Mucosa of rectum (tissue), 2 donors: ENCODE results near the gene CEBPZ.
A peak's percentile ranks its signal among the peaks of the same experiment; 100 is the strongest.
"Not testable (repeated sequence)": the region's sequence is repeated elsewhere in the genome, so short reads cannot be mapped to it uniquely, and the experiment has no call there.

Experiments
- H3K27ac ChIP-seq, 2 donors: one replicate each; pipeline ENCODE4 v1.7.0; 2013; ENCODE audit warnings: inconsistent platforms in 2 of 2, low read depth in 2 of 2, low read length in 2 of 2
- H3K27me3 ChIP-seq, 2 donors: one replicate each; pipeline ENCODE4 v1.7.0; 2013; ENCODE audit warnings: low read length in 2 of 2; ENCODE audit not compliant: control insufficient read depth in 2 of 2, insufficient read depth in 2 of 2
- H3K36me3 ChIP-seq, 2 donors: one replicate each; pipeline ENCODE4 v1.7.0; 2013; ENCODE audit warnings: low read length in 2 of 2; ENCODE audit not compliant: control insufficient read depth in 2 of 2, insufficient read depth in 2 of 2
- H3K4me1 ChIP-seq, 2 donors: one replicate each; pipeline ENCODE4 v1.7.0; 2013; ENCODE audit warnings: low read length in 2 of 2, mild to moderate bottlenecking in 1 of 2; ENCODE audit not compliant: control insufficient read depth in 2 of 2, insufficient read depth in 2 of 2
- H3K4me3 ChIP-seq, 2 donors: one replicate each; pipeline ENCODE4 v1.7.0; 2013; ENCODE audit warnings: low read length in 2 of 2
- H3K9ac ChIP-seq, 2 donors: one replicate each; pipeline ENCODE4 v1.7.0; 2013; ENCODE audit warnings: low read length in 2 of 2, low read depth in 1 of 2, mild to moderate bottlenecking in 1 of 2
- H3K9me3 ChIP-seq, 2 donors: one replicate each; pipeline ENCODE4 v1.7.0; 2013; ENCODE audit warnings: low read length in 2 of 2; ENCODE audit not compliant: control insufficient read depth in 2 of 2
- donor health status: healthy.
- donor health status: Normal muscosa, but diverticular disease.

CEBPZ gene

DNA sequence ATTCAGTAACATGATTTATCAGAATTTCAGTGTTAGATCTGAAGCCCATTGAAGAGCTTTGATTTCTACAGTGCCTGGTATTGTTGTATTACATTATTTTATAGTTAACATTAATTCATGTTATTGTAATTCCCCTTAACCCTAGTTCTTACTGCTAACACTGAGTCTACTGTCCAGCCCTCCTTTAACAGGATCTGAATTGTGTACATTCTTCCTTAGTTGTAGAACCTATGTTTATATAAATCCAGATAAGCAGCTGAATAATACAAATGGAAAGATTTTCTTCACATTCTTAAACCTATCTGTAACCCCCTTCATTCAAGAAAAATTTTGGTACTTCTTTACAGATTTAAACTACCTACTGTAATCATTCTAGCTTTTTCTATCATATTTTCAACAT is 14.8 kb upstream of the CEBPZ start:
- no peaks in the 10 kb centered on the region for H3K4me1 ChIP-seq
- H3K27ac ChIP-seq, result no peak overlapping the region
- peaks cover 35 to 71% of the 10 kb centered on the region in 2 donors for H3K36me3 ChIP-seq
- H3K9ac ChIP-seq, result no peak overlapping the region
- no peak overlapping the region for H3K4me3 ChIP-seq
- H3K9me3 ChIP-seq, result no peaks in the 10 kb centered on the region
- no peaks in the 10 kb centered on the region for H3K27me3 ChIP-seq

DNA sequence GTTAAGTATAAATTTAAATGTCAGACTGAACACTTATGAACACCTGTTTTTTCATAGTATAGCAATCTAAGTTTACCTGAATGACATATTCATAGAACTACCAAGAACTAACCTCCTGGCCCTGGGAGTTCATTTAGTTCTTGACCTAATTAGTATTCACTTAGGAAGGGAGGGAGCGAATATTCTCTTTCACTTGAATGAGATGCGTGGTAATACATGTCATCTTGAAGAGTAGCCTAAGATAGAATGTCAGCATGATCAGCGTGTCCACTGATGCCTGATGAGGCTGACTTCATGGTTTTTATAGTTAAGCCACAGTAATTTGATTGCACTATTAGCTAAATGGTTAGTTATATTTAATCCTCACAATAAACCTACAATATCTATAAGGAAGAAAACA is 13.4 kb upstream of the CEBPZ start:
- H3K27ac ChIP-seq, result no peak overlapping the region
- H3K4me3 ChIP-seq, result no peak overlapping the region
- H3K27me3 ChIP-seq, result no peaks in the 10 kb centered on the region
- H3K9ac ChIP-seq, result no peak overlapping the region
- H3K36me3 ChIP-seq, result peaks cover 36 to 62% of the 10 kb centered on the region in 2 donors
- H3K4me1 ChIP-seq, result no peaks in the 10 kb centered on the region
- no peaks in the 10 kb centered on the region for H3K9me3 ChIP-seq

DNA sequence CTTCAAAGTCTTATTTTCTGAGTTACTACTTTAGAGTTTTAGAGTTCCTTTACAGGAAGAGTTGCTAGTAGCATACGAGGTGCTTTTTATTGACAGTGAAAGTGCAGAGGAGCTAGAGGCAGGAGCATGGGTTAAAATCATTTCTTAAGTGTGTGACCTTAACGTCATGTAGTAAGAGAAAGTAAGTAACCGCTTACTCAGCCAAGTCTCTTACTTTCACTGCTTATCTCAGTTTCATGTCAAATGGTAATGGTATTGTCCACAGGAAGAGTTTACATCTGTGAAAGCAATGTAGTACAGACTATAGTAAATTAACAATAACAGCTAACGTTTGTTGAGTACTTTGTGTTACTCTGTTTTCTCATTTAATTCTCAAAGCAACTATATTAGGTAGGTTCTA is 12.6 kb upstream of the CEBPZ start:
- Histone ChIP-seq H3K27ac (no peak overlapping the region), H3K9ac (no peak overlapping the region), H3K4me3 (no peak overlapping the region), H3K36me3 (peaks cover 36 to 61% of the 10 kb centered on the region in 2 donors), H3K9me3 (no peaks in the 10 kb centered on the region), H3K4me1 (no peaks in the 10 kb centered on the region), H3K27me3 (no peaks in the 10 kb centered on the region)

DNA sequence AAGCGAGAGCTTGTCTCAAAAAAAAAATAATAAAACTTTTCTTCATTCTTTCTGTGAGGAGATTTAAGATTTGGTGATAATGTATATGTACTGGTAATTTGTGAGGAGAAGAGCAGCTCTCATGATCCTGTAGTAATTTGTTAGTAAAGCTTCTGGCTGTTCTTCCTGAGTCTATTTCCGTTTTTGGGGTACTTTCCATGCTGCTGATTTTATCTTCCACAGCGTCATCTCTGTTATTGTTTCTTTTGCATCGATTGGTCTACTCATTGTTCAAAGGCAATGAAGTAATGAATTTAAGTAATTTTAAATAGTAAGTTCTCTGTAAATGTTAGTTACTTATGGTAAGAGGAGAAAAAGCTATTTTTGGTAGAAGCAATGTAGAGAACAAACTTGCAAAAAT is 12.0 kb upstream of the CEBPZ start:
- Histone ChIP-seq H3K4me1 (no peaks in the 10 kb centered on the region), H3K9ac (no peak overlapping the region), H3K4me3 (no peak overlapping the region), H3K9me3 (no peaks in the 10 kb centered on the region), H3K36me3 (peaks cover 36 to 65% of the 10 kb centered on the region in 2 donors), H3K27me3 (no peaks in the 10 kb centered on the region), H3K27ac (no peak overlapping the region)

DNA sequence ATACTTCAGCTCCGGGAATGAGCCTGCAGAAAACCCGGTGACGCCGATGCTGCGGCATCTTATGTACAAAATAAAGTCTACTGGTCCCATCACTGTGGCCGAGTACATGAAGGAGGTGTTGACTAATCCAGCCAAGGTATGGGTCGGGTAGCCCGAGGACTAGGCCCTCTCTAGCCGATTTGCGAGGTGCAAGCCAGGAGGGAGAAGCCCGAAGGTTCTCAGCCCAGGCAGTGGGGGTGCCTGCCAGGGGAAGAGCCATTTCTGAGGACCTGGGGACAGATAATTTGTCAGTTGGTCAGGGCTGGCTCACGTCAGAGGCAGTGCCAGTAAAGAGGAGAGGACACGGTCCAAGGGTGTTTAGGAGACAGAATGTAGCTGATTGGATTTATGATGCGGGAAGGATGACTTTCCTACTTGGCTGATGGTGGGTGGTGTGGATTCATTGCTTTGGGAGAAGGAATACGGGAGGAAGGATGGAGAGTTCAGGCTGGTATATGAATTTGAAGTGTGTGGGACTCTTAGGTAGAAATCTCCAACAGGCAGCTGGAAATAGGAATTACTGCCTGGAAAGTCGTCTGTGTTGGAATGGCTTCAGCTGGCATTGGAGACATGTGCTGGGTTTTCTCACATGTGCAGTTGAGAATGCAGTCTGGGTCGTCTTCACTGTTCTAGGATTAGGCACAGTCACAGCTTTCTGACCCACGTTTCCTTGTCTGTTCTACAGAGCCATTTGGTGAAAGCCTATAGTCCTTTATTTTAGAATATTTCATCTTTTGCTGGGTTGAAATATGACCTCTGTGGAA is 936 bp upstream of the CEBPZ start:
- Histone ChIP-seq H3K9ac (peak overlapping the region; percentile 93 to 95), H3K4me1 (peaks cover 20 to 22% of the 10 kb centered on the region in 2 donors), H3K27ac (peak overlapping the region; percentile 89 to 97), H3K4me3 (peak overlapping the region; percentile 90 to 91), H3K9me3 (no peaks in the 10 kb centered on the region), H3K27me3 (no peaks in the 10 kb centered on the region), H3K36me3 (peaks cover 12 to 17% of the 10 kb centered on the region in 2 donors)

DNA sequence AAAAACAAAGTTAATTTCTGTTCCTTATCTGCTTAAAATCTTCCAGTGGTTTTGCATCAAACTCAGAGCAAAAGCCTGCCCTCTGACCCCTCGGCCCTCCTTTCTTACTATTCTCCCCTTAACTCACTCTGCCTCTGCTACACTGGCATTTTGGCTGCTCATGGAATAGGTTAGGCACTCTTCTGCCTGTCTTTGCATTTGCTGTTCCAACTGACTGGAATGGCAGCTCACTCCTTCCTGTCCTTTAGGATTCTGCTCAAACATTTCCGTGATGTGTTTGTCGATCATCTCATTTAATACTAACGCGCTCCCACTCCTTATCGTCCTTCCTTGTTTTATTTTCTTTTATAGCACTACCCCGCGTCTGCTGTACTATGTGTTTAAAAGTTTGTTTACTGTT is 815 bp downstream of the CEBPZ start:
- H3K9me3 ChIP-seq, result no peaks in the 10 kb centered on the region
- no peaks in the 10 kb centered on the region for H3K27me3 ChIP-seq
- peak overlapping the region; percentile 93 to 95 for H3K9ac ChIP-seq
- H3K4me3 ChIP-seq, result peak overlapping the region; percentile 90 to 91
- H3K27ac ChIP-seq, result peak overlapping the region; percentile 89 to 97
- H3K36me3 ChIP-seq, result peaks cover 17 to 24% of the 10 kb centered on the region in 2 donors
- H3K4me1 ChIP-seq, result peaks cover 20 to 22% of the 10 kb centered on the region in 2 donors

DNA sequence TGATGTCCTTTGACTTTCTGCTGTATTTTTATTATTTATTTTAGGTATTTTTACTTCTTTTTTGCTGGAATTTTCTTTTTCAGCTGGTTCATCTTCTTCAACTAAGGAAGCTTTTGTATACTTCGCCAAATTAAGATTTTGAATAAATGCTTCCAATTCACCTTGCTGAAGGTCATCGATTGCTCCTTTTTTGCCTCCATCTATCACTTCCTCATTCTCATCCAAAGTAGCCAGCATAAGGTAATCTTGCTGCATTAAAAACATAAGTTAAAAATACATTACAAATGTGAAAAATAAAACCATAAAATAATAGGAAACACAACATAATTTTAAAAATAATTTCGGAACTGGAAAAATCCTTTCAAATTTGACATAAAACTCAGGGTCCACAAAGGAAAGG is 2.6 kb downstream of the CEBPZ start:
- no peaks in the 10 kb centered on the region for H3K9me3 ChIP-seq
- no peak overlapping the region for H3K9ac ChIP-seq
- H3K36me3 ChIP-seq, result peaks cover 17 to 22% of the 10 kb centered on the region in 2 donors
- H3K27me3 ChIP-seq, result no peaks in the 10 kb centered on the region
- H3K27ac ChIP-seq, result no peak overlapping the region
- H3K4me3 ChIP-seq, result no peak overlapping the region
- H3K4me1 ChIP-seq, result peaks cover 20 to 22% of the 10 kb centered on the region in 2 donors

DNA sequence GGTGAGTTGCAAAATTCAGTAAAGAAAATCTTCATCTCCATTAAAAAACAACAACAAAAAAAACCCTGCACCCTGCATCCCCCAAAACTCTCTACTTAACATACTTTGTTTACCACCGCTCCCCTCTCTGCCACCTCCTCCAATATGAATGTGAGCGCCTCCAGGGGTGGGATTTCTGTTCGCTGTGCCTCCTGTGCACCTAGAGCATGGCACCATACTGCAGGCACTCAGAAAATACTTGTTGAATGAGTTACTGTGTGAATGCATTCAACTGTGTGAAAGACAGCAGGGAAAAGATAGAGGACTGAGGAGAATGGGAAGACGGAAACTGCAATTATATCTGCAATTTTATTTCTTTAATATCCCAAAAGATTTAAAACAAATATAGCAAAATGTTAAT is 4.5 kb downstream of the CEBPZ start:
- no peak overlapping the region for H3K4me3 ChIP-seq
- H3K27me3 ChIP-seq, result no peaks in the 10 kb centered on the region
- peaks cover 31 to 32% of the 10 kb centered on the region in 2 donors for H3K36me3 ChIP-seq
- H3K4me1 ChIP-seq, result peaks cover 12 to 14% of the 10 kb centered on the region in 2 donors
- no peak overlapping the region for H3K9ac ChIP-seq
- H3K27ac ChIP-seq, result no peak overlapping the region
- H3K9me3 ChIP-seq, result no peaks in the 10 kb centered on the region

DNA sequence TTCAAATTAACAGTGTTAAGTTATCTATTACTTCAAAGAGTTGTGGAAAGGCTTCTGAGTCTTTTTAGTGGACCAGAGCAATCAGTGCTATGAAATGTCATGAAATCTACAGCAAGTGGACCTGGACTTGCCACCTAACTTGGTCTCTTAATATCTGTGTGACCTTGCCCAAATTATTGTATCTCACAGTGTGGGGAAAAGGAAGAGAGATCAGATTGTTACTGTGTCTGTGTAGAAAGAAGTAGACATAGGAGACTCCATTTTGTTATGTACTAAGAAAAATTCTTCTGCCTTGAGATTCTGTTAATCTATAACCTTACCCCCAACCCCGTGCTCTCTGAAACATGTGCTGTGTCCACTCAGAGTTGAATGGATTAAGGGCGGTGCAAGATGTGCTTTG is 6.3 kb downstream of the CEBPZ start:
- H3K36me3 ChIP-seq, result peaks cover 45% of the 10 kb centered on the region in 2 donors
- H3K4me1 ChIP-seq, H3K27ac ChIP-seq, H3K9me3 ChIP-seq, H3K27me3 ChIP-seq, H3K9ac ChIP-seq, H3K4me3 ChIP-seq: not testable (repeated sequence)

DNA sequence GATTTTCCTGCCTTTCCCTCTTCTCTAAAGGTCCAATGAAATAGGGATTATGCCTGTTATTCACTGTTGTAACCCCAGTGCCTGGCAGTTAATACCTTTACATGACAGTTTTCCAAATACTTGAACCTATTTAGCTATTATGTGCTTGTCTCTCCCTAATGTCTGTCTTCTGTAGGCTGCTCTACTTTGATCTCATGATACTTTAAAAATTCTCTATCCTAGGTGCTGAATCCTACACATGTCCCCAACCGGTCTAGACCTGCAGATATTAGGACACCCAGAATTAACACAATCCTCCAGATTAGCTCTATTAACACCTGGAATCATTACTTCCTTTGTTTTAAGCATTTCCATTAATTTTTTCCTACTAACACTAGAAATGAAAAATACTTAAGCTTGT is 7.3 kb downstream of the CEBPZ start:
- no peak overlapping the region for H3K4me3 ChIP-seq
- H3K9ac ChIP-seq, result no peak overlapping the region
- H3K27ac ChIP-seq, result no peak overlapping the region
- H3K27me3 ChIP-seq, result no peaks in the 10 kb centered on the region
- H3K9me3 ChIP-seq, result no peaks in the 10 kb centered on the region
- no peaks in the 10 kb centered on the region for H3K4me1 ChIP-seq
- H3K36me3 ChIP-seq, result peaks cover 49 to 52% of the 10 kb centered on the region in 2 donors
